Measurements from ENCODE around the gene LRRC4C.

The LRRC4C gene

DNA sequence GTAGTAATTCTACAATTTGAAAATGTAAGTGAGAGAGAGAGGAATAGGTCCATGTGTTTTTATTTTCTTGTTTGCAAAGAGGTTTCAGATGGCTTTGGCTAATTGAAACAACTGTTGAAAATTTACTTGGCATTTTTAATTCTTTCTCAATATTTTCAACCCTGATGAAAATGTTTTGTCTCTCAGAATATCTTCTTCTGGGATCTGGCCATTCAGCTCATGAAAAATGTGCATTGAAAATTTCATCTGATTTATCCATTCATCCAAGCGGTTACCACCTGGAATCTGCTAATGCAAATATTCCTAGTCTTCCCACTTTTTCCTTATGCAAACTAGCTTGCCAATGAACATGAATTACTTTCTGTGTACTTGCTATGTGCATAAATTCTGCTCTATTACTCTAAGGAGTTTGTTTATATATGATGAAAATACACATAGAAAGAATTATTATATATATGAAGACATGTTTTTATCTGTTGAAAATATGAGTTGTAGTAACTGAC, 621.2 kb downstream of the LRRC4C start:
- no peaks in the 10 kb centered on the region for H3K4me1 ChIP-seq (ENCODE audit: insufficient read depth, low read length)
- no peak for ATAC-seq (ENCODE audit: insufficient read depth, low read depth)
- no peak for DNase-seq
- no peak overlapping the region for H3K4me2 ChIP-seq (ENCODE audit: insufficient read depth, low read length)
- H3K27me3 ChIP-seq (ENCODE audit: insufficient read depth, low read length, poor library complexity), result no peaks in the 10 kb centered on the region
- H3K27ac ChIP-seq (ENCODE audit: low read length), result no peak overlapping the region
- no peaks in the 10 kb centered on the region for H4K20me1 ChIP-seq (ENCODE audit: insufficient read depth, low read length)
- H3K79me2 ChIP-seq (ENCODE audit: insufficient read depth, low read length), result no peaks in the 10 kb centered on the region
- H3K4me3 ChIP-seq (ENCODE audit: low read depth in 1 of 2, low read length in 2 of 2), result no peak overlapping the region
- no peaks in the 10 kb centered on the region for H3K9me3 ChIP-seq (ENCODE audit: insufficient read depth, low read length, severe bottlenecking)
- no peak overlapping the region for H2AFZ ChIP-seq (ENCODE audit: low read depth, low read length)
- no peak for TF ChIP-seq CTCF (IDR thresholded peaks at IDR 0.05; ENCODE audit: borderline replicate concordance, extremely low read depth, low read length, poor library complexity, severe bottlenecking)
- no peak for TF ChIP-seq EZH2 (IDR thresholded peaks at IDR 0.05; ENCODE audit: borderline replicate concordance, low read depth, low read length, severe bottlenecking)
- no peak overlapping the region for H3K9ac ChIP-seq (ENCODE audit: low read depth, low read length)
- H3K36me3 ChIP-seq (ENCODE audit: insufficient read depth, low read length), result no peaks in the 10 kb centered on the region

GRCh38 chr11:40827116-40827515, 632.3 kb downstream of the LRRC4C start:
- no peak for DNase-seq
- no peak overlapping the region for H3K9ac ChIP-seq (ENCODE audit: low read depth, low read length)

DNA sequence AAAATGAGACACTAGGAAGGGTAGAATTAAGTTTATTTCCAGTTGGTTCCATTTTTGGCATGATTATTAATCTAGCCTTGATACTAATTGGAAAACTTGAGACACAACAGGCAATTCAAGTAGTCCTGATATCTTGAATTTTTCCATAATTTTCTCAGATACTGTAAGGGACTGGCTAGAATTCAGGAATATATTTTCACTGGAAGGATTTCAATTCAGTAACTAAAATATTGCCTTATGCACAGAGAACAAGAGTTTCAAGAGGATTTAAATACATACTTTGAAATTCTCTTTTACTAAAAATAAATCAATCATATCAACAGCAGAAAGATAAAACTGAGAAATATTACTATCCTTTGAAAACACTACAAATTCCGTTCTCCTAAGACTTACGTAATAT, 632.9 kb downstream of the LRRC4C start:
- Histone ChIP-seq H3K27ac (ENCODE audit: low read length) (no peak overlapping the region), H4K20me1 (ENCODE audit: insufficient read depth, low read length) (no peaks in the 10 kb centered on the region), H3K4me2 (ENCODE audit: insufficient read depth, low read length) (no peak overlapping the region), H3K79me2 (ENCODE audit: insufficient read depth, low read length) (no peaks in the 10 kb centered on the region), H3K4me1 (ENCODE audit: insufficient read depth, low read length) (no peaks in the 10 kb centered on the region), H3K36me3 (ENCODE audit: insufficient read depth, low read length) (no peaks in the 10 kb centered on the region), H2AFZ (ENCODE audit: low read depth, low read length) (no peak overlapping the region), H3K27me3 (ENCODE audit: insufficient read depth, low read length, poor library complexity) (no peaks in the 10 kb centered on the region), H3K4me3 (ENCODE audit: low read depth in 1 of 2, low read length in 2 of 2) (no peak overlapping the region), H3K9me3 (ENCODE audit: insufficient read depth, low read length, severe bottlenecking) (no peaks in the 10 kb centered on the region), H3K9ac (ENCODE audit: low read depth, low read length) (no peak overlapping the region)
- DNase-seq (no peak), ATAC-seq (ENCODE audit: insufficient read depth, low read depth) (no peak)
- no peak for TF ChIP-seq CTCF (IDR thresholded peaks at IDR 0.05; ENCODE audit: borderline replicate concordance, extremely low read depth, low read length, poor library complexity, severe bottlenecking)
- no peak for TF ChIP-seq EZH2 (IDR thresholded peaks at IDR 0.05; ENCODE audit: borderline replicate concordance, low read depth, low read length, severe bottlenecking)

More at GRCh38 chr11:40827116-40827515, 632.3 kb downstream of the LRRC4C start:
- Histone ChIP-seq H3K4me2 (ENCODE audit: insufficient read depth, low read length) (no peak overlapping the region), H3K27ac (ENCODE audit: low read length) (no peak overlapping the region), H3K9me3 (ENCODE audit: insufficient read depth, low read length, severe bottlenecking) (no peaks in the 10 kb centered on the region), H2AFZ (ENCODE audit: low read depth, low read length) (no peak overlapping the region), H3K36me3 (ENCODE audit: insufficient read depth, low read length) (no peaks in the 10 kb centered on the region), H3K79me2 (ENCODE audit: insufficient read depth, low read length) (no peaks in the 10 kb centered on the region), H3K4me1 (ENCODE audit: insufficient read depth, low read length) (no peaks in the 10 kb centered on the region), H3K4me3 (ENCODE audit: low read depth in 1 of 2, low read length in 2 of 2) (no peak overlapping the region), H4K20me1 (ENCODE audit: insufficient read depth, low read length) (no peaks in the 10 kb centered on the region), H3K27me3 (ENCODE audit: insufficient read depth, low read length, poor library complexity) (no peaks in the 10 kb centered on the region)
- TF ChIP-seq CTCF (IDR thresholded peaks at IDR 0.05; ENCODE audit: borderline replicate concordance, extremely low read depth, low read length, poor library complexity, severe bottlenecking), result no peak
- no peak for TF ChIP-seq EZH2 (IDR thresholded peaks at IDR 0.05; ENCODE audit: borderline replicate concordance, low read depth, low read length, severe bottlenecking)
- no peak for ATAC-seq (ENCODE audit: insufficient read depth, low read depth)
